Neuron (in vitro differentiated cells): Measurements from ENCODE around the gene ADAMTS2.

Experiments
- H2AFZ ChIP-seq: one replicate; pipeline ENCODE4 v1.6.1; 2013; ENCODE audit warnings: low read depth, mild to moderate bottlenecking, inconsistent platforms, low read length, moderate library complexity
- H3K27me3 ChIP-seq: one replicate; pipeline ENCODE4 v1.6.1; 2013; ENCODE audit warnings: low read length; ENCODE audit not compliant: insufficient read depth
- H3K36me3 ChIP-seq: one replicate; pipeline ENCODE4 v1.6.1; 2013; ENCODE audit warnings: low read length; ENCODE audit not compliant: insufficient read depth
- H3K4me1 ChIP-seq: one replicate; pipeline ENCODE4 v1.6.1; 2013; ENCODE audit warnings: low read length; ENCODE audit not compliant: insufficient read depth
- H3K4me3 ChIP-seq: 2 replicates; pipeline ENCODE4 v1.5.1; 2013; ENCODE audit warnings: mild to moderate bottlenecking, low read length, moderate library complexity
- H3K9me3 ChIP-seq: one replicate; pipeline ENCODE4 v1.6.1; 2013; ENCODE audit warnings: low read length

ADAMTS2 gene

GRCh38 chr5:179266291-179267070, 78.8 kb downstream of the ADAMTS2 start:
- Histone ChIP-seq H3K9me3 (no peaks in the 10 kb centered on the region), H3K27me3 (no peaks in the 10 kb centered on the region), H2AFZ (no peak overlapping the region), H3K36me3 (no peaks in the 10 kb centered on the region), H3K4me1 (no peaks in the 10 kb centered on the region), H3K4me3 (no peak overlapping the region)

GRCh38 chr5:179265514-179266290, 79.6 kb downstream of the ADAMTS2 start:
- Histone ChIP-seq H3K4me1 (no peaks in the 10 kb centered on the region), H3K27me3 (no peaks in the 10 kb centered on the region)

GRCh38 chr5:179264783-179265513, 80.3 kb downstream of the ADAMTS2 start:
- H3K4me1 ChIP-seq: no peaks in the 10 kb centered on the region

More at GRCh38 chr5:179265514-179266290, 79.6 kb downstream of the ADAMTS2 start:
- Histone ChIP-seq H3K4me3 (no peak overlapping the region), H3K36me3 (no peaks in the 10 kb centered on the region), H3K9me3 (no peaks in the 10 kb centered on the region), H2AFZ (no peak overlapping the region)

GRCh38 chr5:179264053-179264782, 81.0 kb downstream of the ADAMTS2 start:
- no peaks in the 10 kb centered on the region for H3K27me3 ChIP-seq
- no peaks in the 10 kb centered on the region for H3K4me1 ChIP-seq
- H3K9me3 ChIP-seq: no peaks in the 10 kb centered on the region
- no peak overlapping the region for H2AFZ ChIP-seq
- no peak overlapping the region for H3K4me3 ChIP-seq
- H3K36me3 ChIP-seq: no peaks in the 10 kb centered on the region

More at GRCh38 chr5:179264783-179265513, 80.3 kb downstream of the ADAMTS2 start:
- H3K27me3 ChIP-seq: no peaks in the 10 kb centered on the region
- H3K36me3 ChIP-seq: no peaks in the 10 kb centered on the region
- H3K9me3 ChIP-seq: no peaks in the 10 kb centered on the region
- H2AFZ ChIP-seq: no peak overlapping the region
- no peak overlapping the region for H3K4me3 ChIP-seq

- Histone ChIP-seq H2AFZ (no peak overlapping the region), H3K4me3 (no peak overlapping the region), H3K27me3 (no peaks in the 10 kb centered on the region), H3K36me3 (no peaks in the 10 kb centered on the region), H3K9me3 (no peaks in the 10 kb centered on the region), H3K4me1 (no peaks in the 10 kb centered on the region)
These were observed 81.7 kb downstream of the ADAMTS2 start for GRCh38 chr5:179263391-179264052.

GRCh38 chr5:179262126-179262920, 82.9 kb downstream of the ADAMTS2 start:
- Histone ChIP-seq H2AFZ (no peak overlapping the region), H3K36me3 (no peaks in the 10 kb centered on the region), H3K4me3 (no peak overlapping the region), H3K4me1 (no peaks in the 10 kb centered on the region), H3K27me3 (no peaks in the 10 kb centered on the region), H3K9me3 (no peaks in the 10 kb centered on the region)

GRCh38 chr5:179261301-179262125, 83.7 kb downstream of the ADAMTS2 start:
- H3K9me3 ChIP-seq: no peaks in the 10 kb centered on the region
- H3K27me3 ChIP-seq: no peaks in the 10 kb centered on the region
- H3K4me1 ChIP-seq: no peaks in the 10 kb centered on the region
- H2AFZ ChIP-seq: no peak overlapping the region
- H3K4me3 ChIP-seq: no peak overlapping the region
- H3K36me3 ChIP-seq: no peaks in the 10 kb centered on the region

- Histone ChIP-seq H3K4me3 (no peak overlapping the region), H2AFZ (no peak overlapping the region), H3K4me1 (no peaks in the 10 kb centered on the region), H3K27me3 (no peaks in the 10 kb centered on the region), H3K36me3 (no peaks in the 10 kb centered on the region), H3K9me3 (no peaks in the 10 kb centered on the region)
These were observed 84.8 kb downstream of the ADAMTS2 start for GRCh38 chr5:179260324-179261070.

GRCh38 chr5:179259731-179260323, 85.4 kb downstream of the ADAMTS2 start:
- Histone ChIP-seq H3K9me3 (no peaks in the 10 kb centered on the region), H3K27me3 (no peaks in the 10 kb centered on the region), H3K36me3 (no peaks in the 10 kb centered on the region), H3K4me3 (no peak overlapping the region), H3K4me1 (no peaks in the 10 kb centered on the region), H2AFZ (no peak overlapping the region)

- Histone ChIP-seq H3K27me3 (no peaks in the 10 kb centered on the region), H3K9me3 (no peaks in the 10 kb centered on the region), H3K36me3 (no peaks in the 10 kb centered on the region), H3K4me3 (no peak overlapping the region), H2AFZ (no peak overlapping the region), H3K4me1 (no peaks in the 10 kb centered on the region)
These were observed 86.1 kb downstream of the ADAMTS2 start for GRCh38 chr5:179258922-179259730.
